Dedifferentiated amniotic fluid mesenchymal stem cell (primary cell): ENCODE measurements around the gene SMIM45.

ENCODE experiments used
- DNase-seq: peaks from one replicate; pipeline ENCODE4 v3.0.0-alpha.2; 2016; ENCODE audit errors: extremely low spot score

The SMIM45 gene

GRCh38 chr22:41969110-41969646 is 17.2 kb downstream of the SMIM45 start, which contains the start of gene SEPTIN3:
Gene SEPTIN3, plus strand, starts transcription at chr22:41969443. Its CDS starts 2,050 bp downstream, at chr22:41971493.
- no peak for DNase-seq

GRCh38 chr22:41970601-41971000 is 18.7 kb downstream of the SMIM45 start:
- no peak for DNase-seq

DNA sequence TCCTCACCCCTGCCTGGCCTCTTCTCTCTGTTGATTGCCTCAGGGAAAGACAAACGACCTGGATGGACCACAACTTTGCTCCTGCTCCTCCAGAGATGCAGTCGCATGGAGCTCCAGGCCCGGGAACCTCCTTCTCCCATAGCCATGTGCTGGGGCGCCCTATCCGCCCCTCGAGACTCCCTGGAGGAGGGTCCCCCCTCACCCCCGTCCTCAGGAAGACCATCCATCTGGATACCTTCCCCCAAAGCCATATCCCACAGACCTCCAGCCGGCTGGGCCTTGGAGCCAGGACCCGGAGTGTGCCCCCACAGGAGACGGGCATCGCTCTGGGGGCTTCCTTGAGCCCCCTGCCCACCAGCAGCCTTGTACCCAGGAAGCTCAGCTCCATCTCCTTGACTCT is 19.5 kb downstream of the SMIM45 start:
- DNase-seq: no peak

- no peak for DNase-seq
Observed at GRCh38 chr22:41974691-41975290, 22.8 kb downstream of the SMIM45 start.

GRCh38 chr22:41975299-41976069 is 23.5 kb downstream of the SMIM45 start:
- no peak for DNase-seq

DNA sequence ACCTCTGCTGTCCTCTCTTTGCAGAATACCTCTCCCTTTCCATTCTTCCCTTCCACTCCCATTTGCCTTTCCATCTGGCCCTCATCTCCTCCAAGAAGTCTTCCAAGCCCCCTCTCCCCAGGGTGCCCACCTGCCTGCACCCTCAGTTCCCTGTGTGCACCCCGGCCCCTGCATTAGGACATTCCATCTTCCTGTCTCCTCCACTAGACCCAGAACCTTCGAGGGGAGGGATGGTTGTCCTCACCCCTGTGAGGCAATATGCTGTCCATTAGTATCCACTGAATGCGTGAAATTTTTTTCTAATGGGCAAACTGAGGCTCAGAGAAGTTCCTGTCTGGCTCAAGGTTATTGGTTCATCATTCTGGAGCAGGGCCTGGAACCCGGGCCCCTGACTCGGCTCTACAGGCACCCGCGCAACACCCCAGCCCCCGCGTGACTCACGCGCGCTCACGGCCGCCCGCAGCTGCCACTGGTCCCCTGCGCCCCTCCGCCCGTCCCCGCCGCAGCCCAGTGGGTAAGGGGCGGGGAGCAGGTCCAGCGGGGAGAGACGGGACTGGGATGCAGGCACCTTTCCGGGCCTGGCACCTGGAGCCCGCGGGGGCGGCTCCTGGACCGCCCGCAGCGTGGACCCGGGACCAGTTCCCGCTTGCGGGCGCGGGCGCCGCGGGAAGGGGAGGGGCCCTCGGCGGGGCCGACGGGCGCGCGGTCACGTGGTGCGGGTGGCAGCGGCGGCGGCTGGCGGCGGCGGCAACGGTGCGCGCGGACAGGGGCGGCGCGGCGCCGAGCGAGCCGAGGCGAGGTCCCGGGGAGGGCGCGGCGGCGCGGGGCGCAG is 24.3 kb downstream of the SMIM45 start:
- no peak for DNase-seq

DNA sequence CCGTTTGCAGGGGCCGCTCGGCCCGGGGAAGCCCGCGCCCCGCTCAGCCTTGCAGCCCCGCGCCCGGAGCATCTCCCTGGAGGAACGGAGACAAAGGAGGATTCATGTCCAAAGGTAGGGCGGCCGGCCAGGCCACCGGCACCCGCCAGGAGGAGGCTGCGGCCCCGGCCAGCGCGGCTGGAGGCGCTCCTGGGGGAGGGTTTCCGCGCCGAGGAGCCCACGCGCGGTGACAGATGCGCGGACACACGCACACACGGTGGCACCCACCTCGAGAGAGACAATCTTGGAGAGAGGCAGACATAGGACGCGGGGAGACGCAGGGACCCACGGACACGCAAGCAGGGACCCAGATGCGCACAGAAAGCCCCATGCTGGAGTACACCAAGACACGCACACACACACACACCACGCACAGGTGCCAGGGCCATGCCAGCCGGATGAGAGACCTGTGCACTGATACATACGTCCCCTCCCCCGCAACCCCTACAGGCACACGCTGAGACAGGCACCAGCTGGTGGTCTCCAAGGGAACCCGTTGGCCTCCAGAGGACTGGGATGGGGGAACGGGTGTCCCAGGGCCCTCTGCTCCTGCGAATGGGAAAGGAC is 25.1 kb downstream of the SMIM45 start:
- DNase-seq: no peak

DNA sequence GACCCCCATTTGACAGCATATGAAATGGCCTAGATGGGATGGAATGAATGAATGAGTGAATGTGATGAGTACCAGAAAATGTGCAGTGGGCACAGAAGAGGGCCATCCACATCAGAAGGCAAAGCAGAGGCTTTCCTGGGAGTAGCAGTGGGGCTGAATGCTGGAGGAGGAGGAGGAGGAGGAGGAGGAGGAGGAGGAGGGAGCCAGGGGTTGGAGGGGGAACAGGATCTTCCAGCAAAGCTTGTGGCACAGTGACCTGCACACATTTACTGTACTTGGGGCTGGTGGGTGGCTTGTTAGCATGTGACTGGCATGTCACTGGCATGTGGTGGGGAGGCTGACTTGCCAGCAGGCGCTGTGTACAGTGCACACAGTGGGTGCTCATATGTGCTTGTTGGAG is 26.8 kb downstream of the SMIM45 start:
- no peak for DNase-seq

DNA sequence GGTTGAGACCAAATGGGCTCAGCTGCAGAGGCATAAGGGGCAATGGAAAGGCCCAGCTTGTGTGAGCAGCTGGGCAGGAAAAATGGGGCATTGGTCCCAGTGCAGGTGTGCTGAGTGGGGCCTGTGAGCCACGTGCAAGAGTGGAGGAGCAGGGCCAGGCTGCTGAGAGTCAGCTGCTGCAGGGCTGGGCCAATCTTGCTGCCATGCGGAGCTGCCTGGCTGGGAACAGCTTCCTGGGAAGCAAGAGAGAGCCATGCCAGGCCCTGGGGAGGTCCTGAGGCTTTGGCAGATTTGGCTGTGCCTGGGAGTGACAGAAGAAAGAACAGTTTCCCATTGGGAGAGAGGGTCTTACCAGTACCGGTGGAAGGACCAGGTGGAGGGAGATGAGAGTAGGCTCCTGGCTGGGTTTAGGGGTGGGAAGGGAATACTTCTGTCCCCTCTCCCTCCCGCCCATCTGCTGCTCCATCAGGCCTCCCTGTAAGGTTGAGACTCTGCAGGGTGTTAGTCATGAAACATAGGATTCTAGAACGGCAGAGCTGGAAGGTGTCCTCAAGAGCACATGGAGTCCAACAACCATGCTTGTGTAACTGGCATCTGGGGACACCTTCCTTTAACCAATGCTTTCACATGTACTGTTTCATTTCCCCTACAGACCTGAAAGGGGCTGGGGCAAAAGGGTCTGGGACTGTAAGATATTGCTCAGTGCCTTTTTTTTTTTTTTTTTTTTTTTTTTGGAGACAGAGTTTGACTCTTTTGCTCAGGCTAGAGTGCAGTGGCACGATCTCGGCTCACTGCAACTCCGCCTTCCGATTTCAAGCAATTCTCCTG is 27.7 kb downstream of the SMIM45 start:
- DNase-seq: no peak

GRCh38 chr22:41982865-41983264 is 30.9 kb downstream of the SMIM45 start:
- DNase-seq: no peak

GRCh38 chr22:41983513-41984405 is 31.8 kb downstream of the SMIM45 start:
- peak; percentile 79 for DNase-seq

DNA sequence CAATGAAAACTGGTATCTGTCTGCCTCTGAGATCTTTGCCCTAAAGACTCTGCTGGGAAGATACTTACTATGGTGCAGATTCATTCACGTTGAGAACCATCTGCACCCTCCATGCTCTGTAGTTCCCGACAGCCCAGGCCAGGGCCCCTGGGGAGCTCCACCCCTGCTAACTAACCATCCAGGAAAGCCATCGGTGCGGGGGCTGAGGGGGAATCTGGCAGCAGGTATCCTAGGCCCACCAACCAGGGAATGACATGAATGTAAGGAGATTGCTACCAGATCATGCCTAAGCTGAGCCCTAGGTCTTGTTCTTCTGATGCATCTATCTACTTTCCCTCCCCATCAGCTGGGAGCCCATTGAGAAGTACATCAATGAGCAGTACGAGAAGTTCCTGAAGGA is 35.3 kb downstream of the SMIM45 start:
- no peak for DNase-seq

- DNase-seq: no peak
Observed at GRCh38 chr22:41989246-41989645, 37.3 kb downstream of the SMIM45 start.

GRCh38 chr22:41991111-41991510 is 39.2 kb downstream of the SMIM45 start:
- no peak for DNase-seq

DNA sequence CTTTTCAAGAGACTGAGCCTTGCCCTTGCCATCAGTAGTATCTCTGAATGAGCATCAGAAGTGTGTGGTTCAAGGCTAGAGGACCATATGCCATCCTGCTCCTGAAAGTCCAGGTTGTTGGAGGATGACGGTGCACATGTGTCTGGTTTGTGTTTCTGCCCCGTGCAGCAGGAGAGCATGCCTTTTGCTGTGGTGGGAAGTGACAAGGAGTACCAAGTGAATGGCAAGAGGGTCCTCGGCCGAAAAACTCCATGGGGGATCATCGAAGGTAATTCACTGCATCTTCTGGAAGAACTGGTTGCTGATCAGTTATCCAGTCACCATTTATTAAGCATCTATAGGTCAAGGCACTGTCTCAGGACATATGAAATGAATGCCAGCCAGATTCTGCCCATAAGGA is 40.5 kb downstream of the SMIM45 start:
- DNase-seq: no peak

DNA sequence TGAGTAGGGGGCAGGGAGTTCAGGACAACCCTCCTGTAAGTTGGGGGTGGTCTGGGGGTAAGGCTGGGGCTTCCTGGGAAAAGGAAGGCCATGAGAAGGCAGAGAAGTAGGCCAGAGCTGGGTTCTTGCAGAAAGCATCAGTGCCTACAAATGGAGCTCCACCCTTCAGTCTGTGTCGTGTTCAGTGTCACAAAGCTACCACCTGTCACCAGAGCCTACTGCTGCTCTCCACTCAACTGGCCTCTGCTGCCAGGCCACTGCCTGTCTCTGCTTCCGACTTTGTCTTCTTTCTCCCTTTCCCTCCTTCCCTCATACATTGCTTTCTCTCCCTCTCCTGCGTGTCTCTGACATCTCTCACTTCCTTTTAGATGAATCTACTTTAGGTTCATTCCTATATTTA is 43.3 kb downstream of the SMIM45 start:
- DNase-seq: no peak

GRCh38 chr22:41996826-41997225 is 44.9 kb downstream of the SMIM45 start:
- DNase-seq: no peak

- DNase-seq: no peak
Observed at GRCh38 chr22:41998361-41999261, 46.7 kb downstream of the SMIM45 start, which contains the start of gene WBP2NL. Gene WBP2NL, plus strand, starts transcription at chr22:41998788. Its CDS starts 31 bp downstream, at chr22:41998819.

DNA sequence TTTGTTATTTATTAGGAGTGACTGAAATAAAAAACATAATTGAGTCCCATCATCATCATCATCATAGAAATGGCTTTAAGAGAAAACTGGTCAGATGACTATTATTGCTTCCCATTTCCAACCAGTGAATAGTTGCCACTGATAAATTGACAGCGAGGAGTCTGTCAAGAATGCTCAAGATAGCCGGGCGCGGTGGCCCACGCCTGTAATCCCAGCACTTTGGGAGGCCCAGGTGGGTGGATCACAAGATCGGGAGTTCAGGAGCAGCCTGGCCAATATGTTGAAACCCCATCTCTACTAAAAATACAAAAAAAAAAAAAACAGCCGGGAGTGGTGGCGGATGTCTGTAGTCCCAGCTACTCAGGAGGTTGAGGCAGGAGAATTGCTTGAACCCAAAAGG is 48.5 kb downstream of the SMIM45 start:
- no peak for DNase-seq
